ENCODE data around the gene CRABP2.

Gene CRABP2

DNA sequence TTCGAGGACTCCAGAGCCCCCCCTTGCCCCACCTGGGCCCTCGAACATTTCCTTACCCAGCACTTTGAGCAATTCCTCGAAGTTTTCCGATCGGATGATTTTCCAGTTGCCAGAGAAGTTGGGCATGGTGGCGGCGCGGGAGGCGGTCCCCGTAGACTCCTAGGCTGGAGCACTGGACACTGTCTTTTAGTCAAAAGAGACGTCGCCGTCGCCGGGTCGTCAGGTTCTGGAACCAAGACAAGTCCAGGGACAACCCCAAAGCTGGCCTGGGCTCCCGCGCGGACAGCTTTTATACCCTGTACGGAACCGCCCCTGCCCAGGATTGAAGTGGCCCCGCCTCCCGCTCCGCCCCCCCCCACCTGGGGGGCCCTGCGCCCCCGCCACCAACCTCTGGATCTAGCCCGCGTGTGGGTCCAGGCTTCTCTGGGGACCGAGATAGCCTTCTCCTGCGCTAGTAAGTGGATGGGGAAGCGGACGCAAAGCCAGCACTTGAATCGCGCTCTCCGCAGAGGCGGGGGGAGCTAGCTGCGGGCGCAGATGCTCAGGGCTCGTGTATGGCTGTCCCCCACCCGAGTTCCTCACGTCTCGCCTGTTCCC is at the start of gene CRABP2:
Gene CRABP2, minus strand, starts transcription at position 263 of the 597 bp plus-strand sequence. Its CDS starts 137 bp downstream, at position 126.
- peak; percentile 55 for DNase-seq

DNA sequence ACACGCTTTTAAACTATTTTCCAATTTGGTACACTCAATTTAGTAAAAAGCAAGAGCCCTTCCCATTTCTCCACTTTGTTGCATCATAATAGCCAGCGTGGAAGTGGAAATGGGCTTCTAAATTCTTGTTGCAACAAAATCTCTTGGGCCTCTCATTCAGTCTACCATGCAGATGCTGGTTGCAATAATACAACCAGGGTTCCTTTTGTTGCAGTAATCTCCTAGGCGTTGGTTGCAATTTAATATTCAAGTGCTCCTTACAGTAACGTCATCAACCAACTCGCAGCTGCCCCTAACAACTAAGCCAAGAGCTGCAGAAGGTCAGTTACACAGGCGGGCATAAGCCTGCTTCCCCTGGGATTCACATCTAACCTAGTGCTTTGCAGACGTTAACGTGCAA is 48.8 kb upstream of the CRABP2 start:
- DNase-seq, result peak; percentile 47

DNA sequence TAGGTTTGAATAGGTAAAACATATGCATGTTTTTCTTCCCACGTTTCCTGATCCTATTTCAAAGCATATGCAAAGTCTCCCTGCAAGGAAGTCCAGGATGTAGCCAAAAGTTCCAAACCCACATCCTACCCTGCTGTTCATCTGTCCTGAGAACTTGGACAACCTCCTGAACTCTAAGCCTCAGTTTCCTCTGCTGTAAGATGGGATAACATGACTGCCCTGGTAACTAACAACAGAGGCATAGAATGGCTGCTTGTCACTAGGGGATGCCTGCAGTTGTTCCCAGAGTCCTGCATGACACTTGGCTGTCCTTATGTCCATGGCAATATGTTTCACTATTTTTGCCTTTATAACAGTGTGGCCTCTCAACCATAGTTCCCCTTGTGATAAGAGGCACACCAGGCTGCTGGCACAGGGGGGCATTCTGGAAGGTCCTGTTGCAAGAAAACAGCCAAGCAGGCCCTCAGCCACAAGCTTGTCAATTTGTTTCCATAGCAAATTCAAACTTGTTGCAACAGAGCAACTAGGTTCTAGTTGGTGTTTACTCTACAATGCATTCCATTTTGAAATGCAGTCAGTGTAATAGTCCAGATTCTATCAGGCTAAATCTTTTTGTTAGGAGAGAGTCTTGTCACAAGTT is 47.6 kb upstream of the CRABP2 start:
- no peak for DNase-seq

DNA sequence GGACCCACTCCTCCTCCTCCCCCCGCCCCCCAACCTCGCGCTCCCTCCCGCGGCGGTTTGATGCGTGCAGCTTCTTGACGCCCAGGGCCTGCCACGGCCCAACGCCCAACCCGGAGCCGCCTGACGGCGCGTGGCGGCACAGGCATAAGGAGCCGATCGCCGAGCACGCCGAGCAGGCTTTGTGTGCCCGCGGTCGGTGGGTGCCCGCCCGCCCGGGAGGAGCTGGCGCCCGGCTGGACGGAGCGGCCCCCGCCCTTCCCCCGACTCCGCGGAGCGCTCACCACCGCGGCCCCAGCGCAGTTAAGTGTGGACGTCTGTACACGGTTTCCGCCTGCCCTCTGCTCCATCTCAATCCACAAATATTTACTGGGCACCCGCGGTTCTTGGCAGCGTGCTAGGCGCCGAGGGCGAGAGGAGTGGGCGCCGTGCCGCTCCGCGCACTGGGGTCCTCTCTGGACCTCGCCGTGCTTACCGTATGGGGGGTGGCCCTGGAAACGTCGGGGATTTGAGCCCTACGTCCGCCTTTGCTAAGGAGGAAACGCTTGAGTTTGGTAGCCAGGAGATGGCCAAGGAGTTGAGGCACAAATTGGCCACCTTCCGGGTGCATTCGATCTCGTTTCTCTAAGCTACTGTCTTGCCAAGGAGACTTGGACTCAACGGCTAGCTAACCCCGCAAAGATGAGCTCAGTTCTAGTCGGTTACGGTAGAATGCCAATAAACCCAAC is 46.5 kb upstream of the CRABP2 start:
- DNase-seq, result peak; percentile 96

DNA sequence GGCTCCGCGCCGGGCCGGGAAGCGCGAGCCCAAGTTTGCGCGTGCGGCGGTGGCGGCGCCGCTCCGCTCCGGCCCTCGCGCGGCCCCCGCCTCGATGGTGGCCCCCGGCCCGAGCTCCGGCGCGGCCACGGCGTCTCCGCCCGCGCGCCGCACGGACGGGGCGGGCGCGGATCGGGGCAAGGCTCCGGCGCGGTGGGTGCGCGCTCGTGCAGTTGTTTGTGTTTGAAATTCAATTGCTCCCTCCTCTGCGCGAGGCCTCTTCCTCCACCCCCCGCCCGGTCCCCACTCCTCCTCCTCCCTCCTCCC is 46.0 kb upstream of the CRABP2 start, which contains the start of gene HDGF:
Gene HDGF, minus strand, starts transcription at position 225 of the 306 bp plus-strand sequence. CDS start 246 bp downstream, outside the sequence.
- no peak for DNase-seq

DNA sequence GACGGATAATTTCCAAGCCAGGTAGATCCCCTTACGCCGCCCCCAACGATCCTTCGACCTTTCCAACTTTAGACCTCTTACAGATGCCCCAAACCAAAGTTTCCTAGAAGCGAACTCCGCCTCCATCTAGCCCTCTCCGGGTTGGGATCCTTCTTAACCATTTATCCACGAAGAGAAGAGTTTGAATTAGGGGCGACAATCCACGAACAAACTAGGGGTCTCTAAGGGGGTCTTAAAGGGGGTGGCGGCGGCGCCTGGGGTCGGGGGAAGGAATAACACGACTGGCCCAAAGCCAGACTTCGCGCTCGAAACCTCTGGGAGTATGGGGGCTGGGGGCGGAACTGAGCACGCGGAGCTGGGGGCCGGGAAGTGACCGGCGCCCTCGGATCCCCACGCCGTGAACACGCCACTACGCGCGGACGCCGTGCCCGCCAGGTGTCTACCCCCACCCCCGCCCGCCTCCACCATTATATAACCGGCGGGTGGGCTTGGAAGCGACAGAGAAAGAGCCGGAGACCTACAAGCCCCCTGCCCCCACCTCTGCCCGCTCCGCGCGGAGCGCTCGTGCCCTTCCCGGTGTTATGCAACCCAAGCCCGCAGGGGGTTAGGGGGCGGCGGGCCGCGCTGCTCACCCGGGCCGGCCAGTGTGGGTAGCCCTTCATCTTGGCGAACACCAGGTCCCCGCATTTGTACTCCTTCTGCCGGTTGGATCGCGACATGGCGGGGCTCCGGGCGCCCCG is 45.5 kb upstream of the CRABP2 start:
- no peak for DNase-seq

DNA sequence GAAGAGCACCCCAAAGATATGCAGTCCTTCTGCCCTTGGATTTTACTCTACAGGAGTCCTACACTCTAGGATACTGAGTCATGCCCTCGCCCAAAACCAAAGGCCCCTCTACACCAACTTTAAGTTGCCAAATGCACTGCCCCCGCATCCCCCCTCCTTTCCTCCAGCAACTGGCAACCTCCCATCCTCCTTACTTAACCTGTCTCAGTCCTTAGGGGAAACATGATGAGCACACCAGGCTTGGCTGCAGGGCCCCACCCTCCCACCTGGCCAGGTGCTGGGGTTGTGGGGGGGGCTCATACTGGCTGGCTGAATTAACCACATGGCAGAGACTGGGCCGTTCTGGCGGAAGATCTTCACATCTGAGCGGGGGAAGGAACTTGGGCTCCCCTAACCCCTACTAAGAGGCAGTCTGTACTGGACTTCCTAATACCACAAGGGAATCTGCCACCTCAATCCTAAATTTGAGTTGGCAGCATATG is 44.8 kb upstream of the CRABP2 start:
- no peak for DNase-seq

DNA sequence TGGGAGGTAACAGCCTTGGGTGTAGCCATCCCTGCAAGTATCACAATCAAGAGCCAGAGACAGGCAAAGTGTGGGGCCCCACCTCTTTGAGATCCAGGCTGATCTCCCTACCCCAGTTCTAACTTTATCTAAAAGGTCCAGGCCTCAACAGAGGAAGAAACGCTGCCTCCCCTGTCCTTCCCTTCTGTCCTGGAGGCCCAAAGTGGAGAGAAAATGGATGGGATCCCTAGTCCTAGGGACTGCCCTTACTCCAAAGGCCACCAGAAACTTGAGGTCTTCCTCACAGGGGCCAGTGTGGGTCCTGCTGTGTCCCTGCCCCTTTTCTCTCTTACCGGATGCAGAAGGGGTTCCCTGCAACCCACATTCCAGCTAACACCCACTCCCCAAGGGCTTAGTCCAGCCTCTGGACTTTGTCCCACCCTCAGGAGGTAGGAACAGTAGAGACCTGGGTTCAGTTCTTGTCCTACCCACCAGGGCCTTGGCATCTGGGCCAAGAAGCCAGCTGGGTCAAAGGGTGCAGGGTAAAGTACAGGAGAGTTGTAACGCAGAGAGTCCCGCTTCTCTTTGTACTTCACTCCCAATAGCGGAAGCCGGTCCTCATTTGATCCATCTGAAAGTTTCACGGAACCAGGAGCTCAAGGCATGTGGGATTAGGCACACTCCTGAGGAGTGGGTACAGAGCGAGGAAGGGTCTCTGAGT is 44.2 kb upstream of the CRABP2 start:
- DNase-seq, result no peak

DNA sequence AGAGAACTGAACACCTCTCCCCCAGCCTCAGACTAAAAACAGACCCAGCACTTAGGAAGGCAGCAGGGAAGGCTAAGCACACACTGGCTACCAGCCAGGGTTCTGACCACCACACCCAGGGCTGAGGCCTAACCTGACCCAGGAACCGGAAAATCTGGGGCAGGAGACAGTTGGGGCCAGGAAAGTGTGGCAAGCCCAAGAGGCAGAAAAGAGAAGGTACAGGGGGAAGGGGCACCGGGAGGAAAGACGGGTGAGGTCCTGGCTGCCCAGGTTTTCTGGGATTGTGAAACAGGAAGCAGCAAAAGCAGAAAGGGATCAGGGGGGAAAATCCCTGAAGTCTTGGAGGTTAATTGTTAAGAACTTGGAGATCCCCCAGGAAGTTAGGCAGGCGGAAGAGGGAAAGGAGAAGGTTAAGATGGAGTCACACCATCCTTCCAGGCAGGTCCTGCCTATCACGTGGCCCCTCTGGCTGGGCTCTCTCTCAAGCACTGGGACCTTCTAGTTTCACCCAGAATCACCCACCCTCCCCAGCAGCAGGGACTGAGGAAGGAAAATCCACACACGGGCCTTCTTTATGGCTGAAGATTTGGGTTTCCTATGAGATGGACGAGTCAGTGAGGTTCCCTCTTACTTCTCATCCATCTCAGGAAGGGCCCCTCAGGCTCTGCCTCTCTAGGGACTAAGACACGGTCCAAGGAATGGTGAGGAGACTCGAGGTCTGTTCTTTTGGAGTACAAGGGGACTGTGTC is 43.5 kb upstream of the CRABP2 start:
- no peak for DNase-seq

DNA sequence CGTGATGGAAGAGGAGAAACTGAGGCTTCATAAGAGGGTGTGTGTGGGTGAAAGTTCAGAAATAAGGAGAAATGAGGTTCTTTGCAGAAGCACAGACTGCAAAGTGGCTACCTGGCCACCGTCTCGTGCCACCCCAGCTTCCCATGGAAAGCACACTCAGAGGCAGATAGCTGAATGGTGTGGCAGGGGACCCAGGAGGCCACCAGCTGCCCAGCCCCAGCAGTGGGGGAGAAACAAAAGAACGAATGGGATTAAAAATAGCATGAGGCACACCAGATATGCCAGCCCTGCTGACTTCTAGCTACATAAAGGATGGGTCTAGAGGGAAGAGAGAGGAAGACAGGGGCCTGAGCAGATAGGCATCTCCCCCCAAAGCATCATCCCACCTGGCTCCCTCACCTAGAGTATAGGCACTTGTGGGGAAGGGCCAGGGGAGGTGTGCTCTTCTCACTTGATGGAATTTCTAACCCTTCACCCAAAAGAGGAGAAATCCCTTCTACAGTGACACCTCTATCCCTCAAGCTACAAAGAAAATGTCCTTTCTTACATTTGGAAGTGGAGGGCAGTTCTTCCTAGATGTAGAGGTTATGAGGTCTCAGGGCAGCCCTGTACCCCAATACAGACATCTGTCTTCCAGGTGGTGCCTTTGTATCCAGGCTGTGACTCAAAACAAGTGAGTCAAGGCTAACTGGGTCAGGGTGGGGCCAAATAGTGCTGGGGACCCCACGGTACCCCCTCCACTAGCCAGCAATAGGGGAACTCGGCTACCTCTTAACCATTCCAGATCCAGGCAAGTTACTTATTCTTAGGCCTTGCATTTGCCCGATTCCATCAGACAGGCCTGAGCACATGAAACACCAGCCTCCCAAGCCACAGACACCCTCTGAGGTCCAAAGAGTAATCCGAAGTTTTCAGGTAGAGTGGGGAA is 42.6 kb upstream of the CRABP2 start:
- no peak for DNase-seq

DNA sequence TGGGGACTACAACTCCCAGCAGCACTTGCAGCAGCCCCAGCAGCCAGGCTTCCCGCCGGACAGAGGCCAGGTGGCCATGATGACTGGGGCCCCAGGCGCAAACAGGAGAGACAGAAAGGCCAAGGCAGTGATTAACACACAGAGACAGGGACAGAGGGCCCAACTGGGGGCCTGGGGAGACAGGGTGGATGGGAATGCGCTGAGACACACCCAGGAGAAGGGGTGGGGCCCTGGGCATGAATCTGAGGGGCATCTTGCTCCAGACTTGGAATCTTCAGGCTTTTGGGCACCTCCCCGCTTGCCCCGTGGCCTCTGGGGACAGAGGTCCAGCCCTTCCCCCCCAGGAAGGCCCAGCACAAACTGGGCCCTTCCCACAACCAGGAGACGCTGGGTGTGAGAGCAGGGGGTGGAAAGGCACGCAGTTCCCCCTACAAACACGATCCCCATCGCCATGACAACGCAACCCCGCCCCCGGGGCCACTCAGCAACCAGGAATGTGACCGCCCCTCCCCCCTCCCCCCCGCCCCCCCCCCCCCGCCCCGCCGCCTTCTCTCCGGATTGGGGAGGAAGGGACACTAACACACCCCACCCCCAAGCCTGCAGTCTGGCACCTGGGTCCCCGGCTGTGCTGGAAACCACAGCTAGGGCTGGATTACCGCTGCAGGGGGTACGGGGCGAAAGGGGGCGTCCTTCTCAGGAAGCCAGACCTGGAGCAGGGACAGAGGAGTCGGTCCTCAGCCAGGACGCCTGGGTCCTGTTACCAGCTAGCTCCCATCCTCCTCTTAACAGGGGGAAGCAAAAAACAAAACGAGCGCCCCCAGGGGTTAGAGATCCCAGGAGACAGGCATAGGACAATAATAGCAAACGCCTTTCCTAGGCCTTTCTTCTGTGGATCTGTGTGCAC is 41.6 kb upstream of the CRABP2 start:
- peak; percentile 76 for DNase-seq

DNA sequence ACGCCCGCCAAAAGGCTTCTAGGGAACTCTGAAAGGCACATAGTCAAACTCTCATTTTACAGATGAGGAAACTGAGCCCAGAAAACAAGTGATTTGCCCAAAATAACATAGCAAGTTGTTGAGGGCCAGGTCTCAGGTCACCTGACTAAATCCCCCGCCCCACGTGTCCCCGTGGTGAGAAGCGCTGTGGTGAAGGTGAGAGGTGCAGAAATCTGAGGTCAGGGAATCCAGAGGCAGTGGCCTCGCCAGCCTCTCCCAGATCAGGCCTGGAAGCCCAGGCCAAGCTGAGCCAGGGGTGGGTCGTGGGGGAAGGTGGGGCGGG is 41.0 kb upstream of the CRABP2 start:
- no peak for DNase-seq

DNA sequence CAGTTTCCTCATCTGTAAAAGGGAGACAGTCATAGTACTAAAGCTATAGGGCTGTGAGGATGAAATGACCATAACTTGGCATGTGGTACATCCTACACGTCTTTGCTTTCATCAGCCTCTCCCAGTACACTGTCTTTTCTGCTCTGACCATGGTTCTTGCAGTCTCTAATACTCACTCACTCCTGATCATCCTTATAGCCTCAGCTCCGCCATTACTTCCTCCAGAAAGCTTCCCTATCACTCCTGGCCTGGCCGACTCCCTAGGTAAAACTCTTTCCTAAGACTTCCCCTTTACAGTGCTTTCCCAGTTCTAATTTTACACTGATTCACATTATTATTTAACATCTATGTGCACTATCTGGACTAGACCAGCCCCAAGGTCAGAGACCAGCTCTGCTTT is 40.5 kb upstream of the CRABP2 start:
- DNase-seq, result no peak

DNA sequence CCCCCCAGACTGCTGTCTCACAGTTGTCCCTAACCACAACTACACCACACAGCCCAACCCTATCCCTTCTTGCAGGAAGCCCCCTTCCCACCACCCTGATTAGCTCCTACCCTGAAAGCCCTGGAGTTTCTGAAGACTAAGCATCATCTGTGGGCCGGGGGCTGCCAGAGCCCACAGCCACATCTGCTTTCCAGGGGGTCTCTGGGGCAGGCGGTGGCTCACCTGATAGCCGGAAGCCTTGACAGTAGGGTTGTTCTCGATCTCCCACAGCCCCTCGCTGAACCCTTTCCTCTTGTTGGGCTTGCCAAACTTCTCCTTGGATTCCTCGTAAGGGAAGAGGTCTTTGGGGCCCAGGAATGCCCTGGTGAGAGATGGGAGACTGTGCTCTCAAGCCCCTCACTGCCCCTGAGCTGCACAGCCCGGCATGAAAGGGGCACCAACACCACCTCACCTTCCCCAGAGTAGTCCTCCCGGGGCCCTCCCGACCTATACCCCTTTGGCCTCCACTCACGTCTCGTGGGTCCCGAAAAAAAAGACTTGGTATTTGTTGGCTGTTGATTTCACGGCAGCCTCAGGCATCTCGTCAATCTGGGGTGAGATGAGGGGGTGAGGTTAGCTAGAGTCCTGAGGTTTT is 39.5 kb upstream of the CRABP2 start:
- no peak for DNase-seq

DNA sequence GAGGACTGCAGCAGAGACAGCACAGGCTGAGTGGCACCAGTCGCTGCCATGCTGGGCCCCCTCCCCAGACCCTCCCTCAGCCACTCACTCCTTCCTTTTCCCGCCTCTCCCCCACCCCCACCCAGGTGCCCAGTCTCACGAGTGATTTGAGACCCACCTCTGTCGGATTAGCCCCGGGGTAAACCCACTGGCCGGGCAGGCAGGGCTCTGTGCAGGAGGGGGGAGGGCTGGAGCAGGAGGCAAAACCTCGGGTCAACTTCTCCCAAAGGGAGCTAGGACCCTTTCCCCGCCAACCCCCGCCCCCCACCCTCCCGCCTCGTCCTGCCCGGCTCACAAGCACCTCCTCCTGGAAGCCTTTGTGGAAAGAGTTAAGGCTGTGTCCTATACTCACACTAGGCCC is 39.0 kb upstream of the CRABP2 start:
- DNase-seq, result no peak

DNA sequence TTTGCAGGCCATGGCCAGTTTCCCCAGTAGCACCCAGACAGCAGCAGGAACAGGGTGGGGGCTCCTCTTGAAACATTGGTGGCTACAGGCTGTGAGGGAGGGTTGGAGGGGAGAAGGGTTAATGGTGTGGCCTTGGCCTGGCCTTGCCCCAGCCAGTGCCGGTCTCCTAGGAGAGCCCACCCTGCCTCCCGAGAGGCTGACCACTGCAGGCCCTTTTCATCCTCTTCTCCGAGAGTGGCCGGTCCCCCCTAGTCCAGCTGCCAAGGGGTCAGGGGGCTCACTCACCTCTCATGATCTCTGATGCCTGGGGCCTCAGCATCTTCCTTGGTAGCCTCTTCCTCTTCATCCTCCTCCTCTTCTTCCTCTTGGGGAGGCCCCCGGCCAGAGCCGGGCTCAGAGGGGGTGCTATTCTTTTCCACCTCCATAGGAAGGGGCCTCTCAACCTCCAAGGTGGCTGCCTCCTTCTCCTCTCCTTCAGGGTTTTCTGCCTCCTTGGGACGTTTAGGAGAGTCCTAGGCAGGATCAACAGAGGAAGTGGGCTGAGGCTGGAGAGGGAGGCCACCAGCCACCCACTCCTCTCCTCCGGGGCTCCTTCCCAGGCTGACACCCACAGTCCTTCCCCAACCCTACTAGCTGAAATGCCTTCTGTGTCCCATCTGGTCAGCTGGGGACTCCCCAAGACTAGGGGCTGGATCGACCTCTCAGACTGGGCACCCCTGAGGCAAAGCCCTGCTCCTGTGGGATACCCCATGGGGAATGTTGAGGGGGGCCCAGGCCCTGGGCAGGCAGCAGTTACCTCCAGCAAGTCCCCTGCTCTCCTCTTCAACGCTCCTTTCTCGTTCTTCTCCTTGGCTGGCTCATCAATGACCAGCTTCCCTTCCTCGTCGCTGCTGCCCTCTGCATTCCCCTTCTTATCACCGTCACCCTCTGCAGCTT is 38.3 kb upstream of the CRABP2 start:
- DNase-seq, result no peak

DNA sequence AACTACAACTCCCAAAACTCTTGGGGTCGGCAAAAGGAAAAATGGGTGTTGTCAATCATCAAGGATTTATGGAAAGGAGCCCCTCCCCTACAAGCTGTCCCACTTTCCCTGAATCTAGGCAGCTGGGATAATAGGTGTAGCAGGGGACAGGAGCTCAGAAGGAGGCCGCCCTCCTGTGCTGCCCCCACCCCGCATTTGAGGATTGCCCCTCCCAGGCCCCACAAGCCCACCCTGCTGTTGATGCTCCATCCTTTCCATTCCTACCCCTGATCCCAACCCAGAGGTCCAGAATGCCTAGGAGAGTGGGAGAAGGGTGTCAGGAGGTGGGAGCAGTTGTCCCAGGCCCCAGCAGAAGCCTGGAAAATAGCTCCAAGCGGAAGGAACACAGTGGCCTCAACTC is 37.4 kb upstream of the CRABP2 start:
- DNase-seq, result no peak

DNA sequence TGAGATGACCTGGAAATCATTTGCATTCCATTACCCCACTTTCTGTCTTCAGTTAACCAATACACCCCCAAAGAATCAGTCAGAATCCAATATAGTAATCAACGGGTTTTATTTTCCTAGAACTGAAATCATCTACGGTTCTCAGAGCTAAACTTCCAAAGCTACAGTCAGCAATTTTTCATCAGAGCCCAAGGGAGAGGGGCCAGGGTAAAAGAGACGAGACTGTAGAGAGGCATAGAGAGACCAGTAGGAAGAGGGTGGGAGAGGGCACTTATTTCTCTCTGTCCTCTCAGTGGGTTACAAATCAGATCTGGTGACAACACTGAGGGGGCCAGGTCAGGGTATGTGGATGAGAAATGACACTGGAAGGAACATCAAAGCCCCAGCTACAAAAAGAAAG is 36.6 kb upstream of the CRABP2 start:
- no peak for DNase-seq

All from DMS153 (cell line).